ENCODE measurements around the gene ITGA2. TPM values are rescaled to one million over a fixed set of nuclear protein-coding genes. Genes with fewer than 3 reads are reported as not detected.

Gene ITGA2
- total RNA-seq, 1 experiment from 2014 or later, result 32.0 TPM

GRCh38 chr5:53017794-53018391, 28.7 kb downstream of the ITGA2 start:
- no peak for DNase-seq (ENCODE audit: low read depth)

- DNase-seq (ENCODE audit: low read depth), result peak; percentile 92
These were observed 30.2 kb downstream of the ITGA2 start for GRCh38 chr5:53019320-53019719.

GRCh38 chr5:53022930-53023511, 33.9 kb downstream of the ITGA2 start:
- no peak for DNase-seq (ENCODE audit: low read depth)

- peak; percentile 42 for DNase-seq (ENCODE audit: low read depth)
These were observed 34.8 kb downstream of the ITGA2 start for GRCh38 chr5:53023969-53024368.

GRCh38 chr5:53024535-53024934, 35.4 kb downstream of the ITGA2 start:
- DNase-seq (ENCODE audit: low read depth), result no peak

GRCh38 chr5:53025487-53025886, 36.3 kb downstream of the ITGA2 start:
- DNase-seq (ENCODE audit: low read depth), result no peak

- DNase-seq (ENCODE audit: low read depth), result peak; percentile 93
These were observed 38.8 kb downstream of the ITGA2 start for GRCh38 chr5:53027913-53028312.

GRCh38 chr5:53029608-53030007, 40.5 kb downstream of the ITGA2 start:
- DNase-seq (ENCODE audit: low read depth), result no peak

GRCh38 chr5:53030893-53031292, 41.7 kb downstream of the ITGA2 start:
- no peak for DNase-seq (ENCODE audit: low read depth)

- DNase-seq (ENCODE audit: low read depth), result peak; percentile 89
These were observed 42.5 kb downstream of the ITGA2 start for GRCh38 chr5:53031695-53032096.

- no peak for DNase-seq (ENCODE audit: low read depth)
These were observed 43.0 kb downstream of the ITGA2 start for GRCh38 chr5:53032188-53032587.

GRCh38 chr5:53034832-53035231, 45.7 kb downstream of the ITGA2 start:
- no peak for DNase-seq (ENCODE audit: low read depth)

GRCh38 chr5:53035868-53036381, 46.8 kb downstream of the ITGA2 start:
- DNase-seq (ENCODE audit: low read depth), result peak; percentile 48

- peak; percentile 68 for DNase-seq (ENCODE audit: low read depth)
These were observed 48.1 kb downstream of the ITGA2 start for GRCh38 chr5:53037141-53037859.

GRCh38 chr5:53038196-53038847, 49.2 kb downstream of the ITGA2 start:
- DNase-seq (ENCODE audit: low read depth), result peak; percentile 53

- no peak for DNase-seq (ENCODE audit: low read depth)
These were observed 50.7 kb downstream of the ITGA2 start for GRCh38 chr5:53039855-53040254.

- DNase-seq (ENCODE audit: low read depth), result peak; percentile 44
These were observed 52.0 kb downstream of the ITGA2 start for GRCh38 chr5:53041071-53041692.

GRCh38 chr5:53041740-53042139, 52.6 kb downstream of the ITGA2 start:
- DNase-seq (ENCODE audit: low read depth), result no peak

GRCh38 chr5:53045263-53045662, 56.1 kb downstream of the ITGA2 start:
- no peak for DNase-seq (ENCODE audit: low read depth)

GRCh38 chr5:53048248-53048647, 59.1 kb downstream of the ITGA2 start:
- no peak for DNase-seq (ENCODE audit: low read depth)

GRCh38 chr5:53052499-53052898, 63.3 kb downstream of the ITGA2 start:
- DNase-seq (ENCODE audit: low read depth), result no peak

- DNase-seq (ENCODE audit: low read depth), result no peak
These were observed 64.2 kb downstream of the ITGA2 start for GRCh38 chr5:53053364-53053763.
